Measurements from ENCODE around the gene CC2D1B. TPM values are rescaled to one million over a fixed set of nuclear protein-coding genes. Genes with fewer than 3 reads are reported as not detected.

CC2D1B gene
- polyA plus RNA-seq, 6 donors from 2014 or later = 3.8 to 9.8 (median 4.5) TPM

GRCh38 chr1:52321061-52321460 lies 44.9 kb downstream of the CC2D1B start:
- no peaks in the 10 kb centered on the region for H3K4me1 Mint-ChIP-seq
- H3K9me3 Mint-ChIP-seq = peaks cover 0 to 4% (median 0%) of the 10 kb centered on the region in 7 donors
- H3K4me3 Mint-ChIP-seq = no peak overlapping the region
- no peak overlapping the region for H3K27ac Mint-ChIP-seq
- no peaks in the 10 kb centered on the region for H3K36me3 Mint-ChIP-seq
- H3K27me3 Mint-ChIP-seq = no peaks in the 10 kb centered on the region
- ATAC-seq (ENCODE audit: low read depth in 2 of 2) (no peak), DNase-seq (no peak)

GRCh38 chr1:52306227-52307006 lies 59.6 kb downstream of the CC2D1B start:
- H3K27me3 Mint-ChIP-seq = no peaks in the 10 kb centered on the region
- no peak overlapping the region for H3K27ac Mint-ChIP-seq
- no peak overlapping the region for H3K4me3 Mint-ChIP-seq
- no peak for ATAC-seq (ENCODE audit: low read depth in 2 of 2)
- DNase-seq = no peak
- no peaks in the 10 kb centered on the region for H3K4me1 Mint-ChIP-seq
- no peaks in the 10 kb centered on the region for H3K36me3 Mint-ChIP-seq
- H3K9me3 Mint-ChIP-seq = no peaks in the 10 kb centered on the region

GRCh38 chr1:52305417-52306226 lies 60.4 kb downstream of the CC2D1B start:
- ATAC-seq (ENCODE audit: low read depth in 2 of 2) = no peak
- no peak for DNase-seq
- Mint-ChIP-seq H3K9me3 (no peaks in the 10 kb centered on the region), H3K36me3 (no peaks in the 10 kb centered on the region), H3K27me3 (no peaks in the 10 kb centered on the region), H3K4me3 (no peak overlapping the region), H3K27ac (no peak overlapping the region), H3K4me1 (no peaks in the 10 kb centered on the region)

Other genes with a start within 250 kb of the CC2D1B start
- under 1 TPM in 4 of 6 donors, not detected in 2; 0.05 to 0.24 (median 0.14) TPM for gene ZFYVE9, start 224.1 kb downstream of the CC2D1B start, polyA plus RNA-seq (ENCODE audit: low read depth in 6 of 6)
- gene ORC1, start 38.2 kb upstream of the CC2D1B start, polyA plus RNA-seq (ENCODE audit: low read depth in 6 of 6) = not detected
- gene PRPF38A, start 38.4 kb upstream of the CC2D1B start, polyA plus RNA-seq (ENCODE audit: low read depth in 6 of 6) = 10 to 100 TPM; 22.3 to 39.5 (median 31.2) TPM
- gene TUT4, start 186.9 kb upstream of the CC2D1B start, polyA plus RNA-seq (ENCODE audit: low read depth in 6 of 6) = 10 to 100 TPM; 35.7 to 47.9 (median 38.8) TPM
- 10 to 100 TPM; 22.2 to 49.8 (median 34.8) TPM for gene GPX7, start 236.2 kb upstream of the CC2D1B start, polyA plus RNA-seq (ENCODE audit: low read depth in 6 of 6)